ENCODE measurements around the gene EEF2K. TPM values are rescaled to one million over a fixed set of nuclear protein-coding genes. Genes with fewer than 3 reads are reported as not detected.
A peak's percentile ranks its signal among the peaks of the same experiment; 100 is the strongest.

Gene EEF2K
- total and polyA plus RNA-seq, 2 of the 13 experiments (the other 11 are each of a cell fraction or from before 2014, with no cell fraction given) = 22.0 to 23.8 TPM

DNA sequence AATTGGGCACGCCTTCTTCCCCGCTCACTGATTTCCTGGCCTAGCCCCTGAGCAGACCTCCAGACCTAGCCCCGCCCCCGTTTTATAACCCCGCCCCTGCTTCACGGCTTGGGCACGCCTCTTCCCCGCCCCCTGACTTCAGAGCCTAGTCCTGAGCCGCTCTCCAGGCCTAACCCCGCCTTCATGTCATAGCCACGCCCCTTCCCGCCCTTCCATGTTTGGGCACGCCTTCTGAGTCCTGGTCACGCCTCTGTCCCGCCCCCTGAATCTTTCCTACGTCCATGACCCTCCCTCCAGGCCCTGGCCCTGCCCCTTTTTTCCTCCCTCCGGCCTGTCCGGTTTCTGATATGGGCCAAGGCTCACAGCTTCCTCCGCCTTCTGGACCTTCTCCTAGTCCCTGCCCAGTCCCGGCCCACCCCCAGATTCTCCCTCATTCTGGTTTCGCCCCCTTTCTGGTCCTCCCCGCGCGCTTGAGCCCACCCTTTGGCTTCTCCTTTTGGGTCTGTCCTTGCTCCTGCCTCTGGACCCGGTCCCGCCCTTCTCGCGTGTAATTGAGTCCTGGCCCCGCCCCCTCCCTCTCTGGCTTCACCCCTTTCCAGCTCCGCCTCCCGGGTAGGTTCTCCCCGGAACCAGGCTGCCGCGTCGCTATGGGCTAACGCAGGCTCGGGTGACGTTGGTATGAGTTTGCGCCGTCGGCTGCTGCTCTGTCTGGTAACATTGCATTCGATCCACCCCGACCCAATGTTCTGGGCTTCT is 15.1 kb upstream of the EEF2K start (continued):
- peak; percentile 97 for TF ChIP-seq SRF (IDR thresholded peaks at IDR 0.05; ENCODE audit: low read depth, low read length)
- TF ChIP-seq MZF1 (CRISPR knock-in tag; IDR thresholded peaks at IDR 0.05; ENCODE audit: borderline replicate concordance) = no peak
- TF ChIP-seq CAMTA2 (CRISPR knock-in tag; IDR thresholded peaks at IDR 0.05; ENCODE audit: borderline replicate concordance) = no peak; the same call in 1 of the 2 replicates
- TF ChIP-seq CEBPB (IDR thresholded peaks at IDR 0.05; ENCODE audit: borderline replicate concordance, low read depth, low read length) = peak; percentile 3; the same call in 1 of the 2 replicates
- no peak for TF ChIP-seq ZBTB7A (CRISPR knock-in tag; IDR thresholded peaks at IDR 0.05)
- TF ChIP-seq, protein P1, sequence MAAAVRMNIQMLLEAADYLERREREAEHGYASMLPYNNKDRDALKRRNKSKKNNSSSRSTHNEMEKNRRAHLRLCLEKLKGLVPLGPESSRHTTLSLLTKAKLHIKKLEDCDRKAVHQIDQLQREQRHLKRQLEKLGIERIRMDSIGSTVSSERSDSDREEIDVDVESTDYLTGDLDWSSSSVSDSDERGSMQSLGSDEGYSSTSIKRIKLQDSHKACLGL (CRISPR knock-in tag; IDR thresholded peaks at IDR 0.05) = 0 out of 2 replicates have a peak, but pooled peaks have one; percentile 1
- no peak; the same call in 1 of the 2 replicates for TF ChIP-seq ZNF660 (CRISPR knock-in tag; IDR thresholded peaks at IDR 0.05; ENCODE audit: borderline replicate concordance, low read depth)
- TF ChIP-seq ZNF547 (CRISPR knock-in tag; IDR thresholded peaks at IDR 0.05) = no peak; the same call in 1 of the 2 replicates
- no peak for TF ChIP-seq ZNF292 (CRISPR knock-in tag; IDR thresholded peaks at IDR 0.05; ENCODE audit: borderline replicate concordance, low read depth)
- peak; percentile 63; the same call in 1 of the 2 replicates for TF ChIP-seq CEBPG (CRISPR knock-in tag; IDR thresholded peaks at IDR 0.05)
- TF ChIP-seq ZNF567 (CRISPR knock-in tag; IDR thresholded peaks at IDR 0.05; ENCODE audit: borderline replicate concordance) = peak; percentile 90; the same call in 1 of the 2 replicates
- TF ChIP-seq SIX4 (CRISPR knock-in tag; IDR thresholded peaks at IDR 0.05) = no peak
- TF ChIP-seq RAD51 (IDR thresholded peaks at IDR 0.05; ENCODE audit: borderline replicate concordance) = peak; percentile 14; the same call in 1 of the 2 replicates
- peak; percentile 61 for TF ChIP-seq SP5 (CRISPR knock-in tag; IDR thresholded peaks at IDR 0.05; ENCODE audit: borderline replicate concordance, low read depth)
- TF ChIP-seq, protein P2, sequence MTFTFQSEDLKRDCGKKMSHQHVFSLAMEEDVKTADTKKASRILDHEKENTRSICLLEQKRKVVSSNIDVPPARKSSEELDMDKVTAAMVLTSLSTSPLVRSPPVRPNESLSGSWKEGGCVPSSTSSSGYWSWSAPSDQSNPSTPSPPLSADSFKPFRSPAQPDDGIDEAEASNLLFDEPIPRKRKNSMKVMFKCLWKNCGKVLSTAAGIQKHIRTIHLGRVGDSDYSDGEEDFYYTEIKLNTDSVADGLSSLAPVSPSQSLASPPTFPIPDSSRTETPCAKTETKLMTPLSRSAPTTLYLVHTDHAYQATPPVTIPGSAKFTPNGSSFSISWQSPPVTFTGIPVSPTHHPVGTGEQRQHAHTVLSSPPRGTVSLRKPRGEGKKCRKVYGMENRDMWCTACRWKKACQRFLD (CRISPR knock-in tag; IDR thresholded peaks at IDR 0.05; ENCODE audit: borderline replicate concordance) = no peak
- TF ChIP-seq KLF12 (CRISPR knock-in tag; IDR thresholded peaks at IDR 0.05; ENCODE audit: borderline replicate concordance) = peak; percentile 5
- TF ChIP-seq BRCA1 (CRISPR knock-in tag; IDR thresholded peaks at IDR 0.05) = no peak
- peak; percentile 2 for TF ChIP-seq YY1 (IDR thresholded peaks at IDR 0.05; ENCODE audit: insufficient read depth, insufficient replicate concordance, low read depth, low read length)
- TF ChIP-seq, protein P3, sequence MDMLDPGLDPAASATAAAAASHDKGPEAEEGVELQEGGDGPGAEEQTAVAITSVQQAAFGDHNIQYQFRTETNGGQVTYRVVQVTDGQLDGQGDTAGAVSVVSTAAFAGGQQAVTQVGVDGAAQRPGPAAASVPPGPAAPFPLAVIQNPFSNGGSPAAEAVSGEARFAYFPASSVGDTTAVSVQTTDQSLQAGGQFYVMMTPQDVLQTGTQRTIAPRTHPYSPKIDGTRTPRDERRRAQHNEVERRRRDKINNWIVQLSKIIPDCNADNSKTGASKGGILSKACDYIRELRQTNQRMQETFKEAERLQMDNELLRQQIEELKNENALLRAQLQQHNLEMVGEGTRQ (IDR thresholded peaks at IDR 0.05; ENCODE audit: low read depth, low read length) = no peak
- TF ChIP-seq, protein P3 (CRISPR knock-in tag; IDR thresholded peaks at IDR 0.05; ENCODE audit: borderline replicate concordance) = peak; percentile 90; the same call in 1 of the 2 replicates
- peak; percentile 8; the same call in 1 of the 2 replicates for TF ChIP-seq ARID3A (IDR thresholded peaks at IDR 0.05; ENCODE audit: low read depth, low read length)
- TF ChIP-seq HNF1B (CRISPR knock-in tag; IDR thresholded peaks at IDR 0.05) = peak; percentile 92

Measured in HepG2 (cell line).